Activated CD8-positive, alpha-beta memory T cell treated with anti-CD3 and anti-CD28 coated beads, Interleukin-2, amount 50 U/mL, for 24 hours (primary cell): Measurements from ENCODE around the gene CLCN2.

Experiments used
- DNase-seq: peaks from one replicate; pipeline ENCODE4 v3.0.0-alpha.2; 2020; ENCODE audit errors: extremely low read depth

Gene CLCN2

GRCh38 chr3:184325715-184326369 is 35.6 kb downstream of the CLCN2 start:
- no peak for DNase-seq

DNA sequence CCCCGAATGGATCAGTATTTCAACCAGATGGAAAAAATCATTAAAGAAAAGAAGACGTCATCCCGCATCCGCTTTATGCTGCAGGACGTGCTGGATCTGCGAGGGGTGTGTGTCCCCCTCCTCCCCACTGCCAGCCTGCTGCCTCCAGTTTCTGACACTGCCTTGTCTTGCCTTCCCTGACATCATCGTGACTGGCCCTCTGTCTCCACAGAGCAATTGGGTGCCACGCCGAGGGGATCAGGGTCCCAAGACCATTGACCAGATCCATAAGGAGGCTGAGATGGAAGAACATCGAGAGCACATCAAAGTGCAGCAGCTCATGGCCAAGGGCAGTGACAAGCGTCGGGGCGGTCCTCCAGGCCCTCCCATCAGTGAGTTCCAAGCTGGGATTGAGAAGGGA is 36.1 kb downstream of the CLCN2 start:
- DNase-seq = no peak

- DNase-seq = no peak
Observed at GRCh38 chr3:184323696-184324095, 37.7 kb downstream of the CLCN2 start.

- no peak for DNase-seq
Observed at GRCh38 chr3:184322731-184323487, 38.5 kb downstream of the CLCN2 start.

- no peak for DNase-seq
Observed at GRCh38 chr3:184321666-184322065, 39.7 kb downstream of the CLCN2 start.

DNA sequence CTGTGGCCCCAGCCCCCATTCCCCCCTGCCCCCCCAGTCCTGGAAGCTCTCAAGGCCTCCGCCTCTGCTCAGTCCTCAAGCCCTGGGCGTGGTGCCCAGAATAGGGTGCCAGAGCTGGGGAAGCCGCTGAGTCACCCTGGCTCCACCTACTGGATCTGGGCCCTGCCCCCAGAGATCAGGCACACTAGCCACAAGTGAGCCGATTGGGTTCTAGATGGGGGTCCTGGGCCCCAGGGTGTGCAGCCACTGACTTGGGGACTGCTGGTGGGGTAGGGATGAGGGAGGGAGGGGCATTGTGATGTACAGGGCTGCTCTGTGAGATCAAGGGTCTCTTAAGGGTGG is 41.3 kb downstream of the CLCN2 start:
- no peak for DNase-seq

GRCh38 chr3:184317201-184317600 is 44.2 kb downstream of the CLCN2 start:
- no peak for DNase-seq

DNA sequence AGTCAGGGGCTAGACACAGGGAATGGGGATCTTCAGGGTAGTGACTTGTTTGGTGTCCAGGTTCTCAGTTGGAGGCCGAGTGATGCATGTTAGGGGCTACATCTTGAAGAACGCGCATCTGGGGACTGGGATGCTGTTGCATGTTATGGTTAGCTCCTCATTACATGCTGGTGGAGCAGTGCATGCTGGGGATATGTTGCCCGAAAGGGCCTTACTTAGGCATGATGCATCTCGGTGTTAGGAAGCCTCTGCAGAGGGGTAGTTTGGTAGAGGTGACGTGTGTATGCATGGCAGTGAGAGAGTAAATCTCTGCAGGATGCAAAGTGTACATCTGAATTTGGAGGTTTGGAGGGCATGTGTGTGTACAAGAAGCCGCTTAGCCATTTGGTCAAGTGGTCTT is 44.6 kb downstream of the CLCN2 start:
- DNase-seq = no peak

DNA sequence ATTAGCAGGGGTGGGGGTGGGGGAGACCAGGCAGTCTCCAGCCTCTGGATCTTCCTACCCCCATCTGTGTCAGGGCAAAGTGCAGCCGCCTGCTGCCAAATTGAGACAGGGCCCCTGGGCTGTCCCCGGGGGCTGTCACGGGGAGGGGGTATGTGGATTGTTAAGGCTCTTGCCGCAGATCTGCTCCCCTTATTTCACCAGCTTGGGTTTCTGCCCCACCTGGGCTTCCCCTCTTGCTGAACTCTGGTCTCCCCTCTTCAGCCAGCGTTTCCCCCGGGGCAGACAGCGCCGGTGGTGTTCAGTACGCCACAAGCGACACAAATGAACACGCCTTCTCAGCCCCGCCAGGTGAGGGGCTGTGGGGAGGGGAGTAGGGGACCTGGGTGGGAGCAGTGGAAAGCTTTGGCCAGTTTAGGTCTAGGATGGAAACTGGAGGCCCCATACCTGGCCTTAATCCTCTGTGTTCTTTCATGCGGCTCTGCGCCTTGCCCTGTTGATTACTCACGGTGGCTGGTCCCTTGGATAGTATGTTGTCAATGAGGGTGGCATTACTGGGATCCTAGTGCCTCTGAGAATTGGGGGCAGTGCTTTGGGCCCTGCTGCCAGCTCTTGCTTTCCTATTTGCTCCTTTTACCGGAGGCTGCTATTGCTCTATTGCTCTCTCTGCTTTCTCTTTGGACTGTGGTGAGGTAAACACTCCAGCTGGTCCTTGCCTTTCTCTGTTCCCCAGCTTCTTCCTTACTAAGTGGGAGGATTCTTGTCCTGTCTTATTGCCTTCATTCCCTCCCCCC is 45.3 kb downstream of the CLCN2 start:
- DNase-seq = no peak

GRCh38 chr3:184315543-184315867 is 45.9 kb downstream of the CLCN2 start:
- no peak for DNase-seq

DNA sequence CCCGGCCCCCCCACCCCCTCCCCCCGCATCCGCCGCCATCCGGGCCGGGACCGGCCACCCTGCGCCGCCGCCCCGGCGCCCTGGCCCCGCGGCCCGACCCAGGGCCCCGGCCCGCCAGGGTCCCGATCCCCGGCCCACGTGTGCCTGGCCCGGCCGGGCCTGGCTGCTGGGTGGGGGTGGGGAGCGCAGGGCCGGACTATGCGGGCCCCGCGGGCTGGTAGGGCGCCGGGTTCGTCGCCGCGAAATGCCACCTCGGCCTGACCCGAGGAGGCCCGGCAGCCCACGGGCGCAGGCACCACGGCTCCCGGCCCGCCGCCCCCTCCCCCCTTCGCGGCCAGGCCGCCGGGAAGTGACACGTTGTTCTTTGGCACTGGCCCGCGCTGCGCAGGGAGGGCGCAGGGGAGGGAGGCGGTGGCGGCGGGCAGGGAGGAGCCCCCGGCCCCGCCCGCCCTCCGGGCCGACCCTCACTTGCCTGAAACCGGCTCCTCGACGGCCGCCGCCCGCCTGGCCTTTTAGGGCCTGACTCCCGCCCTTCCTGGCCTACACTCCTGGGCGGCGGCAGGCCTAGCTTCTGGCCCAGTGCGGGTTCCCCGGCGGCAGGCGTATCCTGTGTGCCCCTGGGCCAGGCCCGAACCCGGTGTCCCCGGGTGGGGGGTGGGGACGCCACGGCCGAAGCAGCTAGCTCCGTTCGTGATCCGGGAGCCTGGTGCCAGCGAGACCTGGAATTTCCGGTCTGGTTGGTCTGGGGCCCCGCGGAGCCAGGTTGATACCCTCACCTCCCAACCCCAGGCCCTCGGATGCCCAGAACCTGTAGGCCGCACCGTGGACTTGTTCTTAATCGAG is 46.5 kb downstream of the CLCN2 start:
- DNase-seq = no peak

DNA sequence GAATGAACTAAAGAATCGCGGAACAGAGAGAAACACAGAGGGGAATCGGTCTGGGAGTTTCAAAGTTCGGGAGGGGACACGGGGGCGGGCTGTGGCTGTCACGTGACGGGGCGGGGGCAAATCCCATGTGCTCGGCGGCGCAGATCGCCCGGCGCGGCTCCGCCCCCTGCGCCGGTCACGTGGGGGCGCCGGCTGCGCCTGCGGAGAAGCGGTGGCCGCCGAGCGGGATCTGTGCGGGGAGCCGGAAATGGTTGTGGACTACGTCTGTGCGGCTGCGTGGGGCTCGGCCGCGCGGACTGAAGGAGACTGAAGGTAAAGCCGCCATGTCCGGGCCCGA is 47.1 kb downstream of the CLCN2 start, which contains the start of gene EIF4G1:
Gene EIF4G1 (plus strand): TSS at position 244 of the 337 bp plus-strand sequence. CDS start 1,191 bp downstream, outside the sequence.
- peak; percentile 73 for DNase-seq

DNA sequence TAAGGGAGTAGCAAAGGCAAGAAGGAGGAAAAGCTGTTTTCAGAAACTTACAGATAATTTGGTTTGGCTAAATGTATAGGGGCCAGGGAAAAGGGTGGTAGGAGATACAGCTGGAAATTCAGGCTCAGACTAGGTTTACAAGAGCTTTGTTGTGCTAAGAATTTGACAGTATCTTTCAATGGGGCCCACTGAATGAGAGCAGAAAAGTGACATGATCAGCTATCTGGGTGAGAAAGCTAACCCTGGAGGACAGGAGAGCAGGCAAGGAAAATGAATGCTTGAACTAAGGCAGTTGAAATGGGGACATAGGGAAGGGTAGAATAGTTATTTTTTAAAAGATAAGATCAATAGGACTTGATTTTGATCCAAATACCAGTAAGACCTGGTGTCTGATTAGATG is 49.8 kb downstream of the CLCN2 start:
- no peak for DNase-seq

DNA sequence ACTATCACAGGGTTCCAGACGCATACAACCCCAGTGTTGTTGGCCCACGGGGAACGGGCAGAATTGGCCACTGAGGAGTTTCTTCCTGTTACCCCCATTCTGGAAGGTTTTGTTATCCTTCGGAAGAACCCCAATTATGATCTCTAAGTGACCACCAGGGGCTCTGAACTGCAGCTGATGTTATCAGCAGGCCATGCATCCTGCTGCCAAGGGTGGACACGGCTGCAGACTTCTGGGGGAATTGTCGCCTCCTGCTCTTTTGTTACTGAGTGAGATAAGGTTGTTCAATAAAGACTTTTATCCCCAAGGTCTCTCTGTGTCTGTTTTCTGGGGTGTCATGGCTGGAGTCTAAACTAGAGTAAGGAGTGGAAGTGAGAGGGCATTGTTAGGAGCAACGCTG is 52.7 kb downstream of the CLCN2 start:
- no peak for DNase-seq

DNA sequence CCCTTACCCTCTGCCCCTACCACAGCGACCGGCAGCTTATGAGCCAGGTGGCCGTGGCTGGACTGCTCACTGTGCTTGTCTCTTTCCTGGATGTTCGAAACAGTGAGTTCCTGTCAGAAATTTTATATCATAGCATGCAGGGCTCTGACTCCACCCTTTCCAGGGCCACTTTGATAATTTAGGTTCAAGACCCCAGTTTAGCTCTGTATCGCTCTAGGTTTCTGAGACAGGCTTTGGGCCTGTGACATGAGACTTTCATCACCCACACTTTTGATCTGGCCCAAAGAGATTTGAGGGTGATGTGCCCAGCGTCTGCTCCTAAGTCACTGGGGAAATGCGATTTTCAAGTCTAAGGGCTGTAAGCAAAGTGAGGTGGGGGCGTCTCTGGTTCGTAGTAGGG is 53.5 kb downstream of the CLCN2 start:
- no peak for DNase-seq

DNA sequence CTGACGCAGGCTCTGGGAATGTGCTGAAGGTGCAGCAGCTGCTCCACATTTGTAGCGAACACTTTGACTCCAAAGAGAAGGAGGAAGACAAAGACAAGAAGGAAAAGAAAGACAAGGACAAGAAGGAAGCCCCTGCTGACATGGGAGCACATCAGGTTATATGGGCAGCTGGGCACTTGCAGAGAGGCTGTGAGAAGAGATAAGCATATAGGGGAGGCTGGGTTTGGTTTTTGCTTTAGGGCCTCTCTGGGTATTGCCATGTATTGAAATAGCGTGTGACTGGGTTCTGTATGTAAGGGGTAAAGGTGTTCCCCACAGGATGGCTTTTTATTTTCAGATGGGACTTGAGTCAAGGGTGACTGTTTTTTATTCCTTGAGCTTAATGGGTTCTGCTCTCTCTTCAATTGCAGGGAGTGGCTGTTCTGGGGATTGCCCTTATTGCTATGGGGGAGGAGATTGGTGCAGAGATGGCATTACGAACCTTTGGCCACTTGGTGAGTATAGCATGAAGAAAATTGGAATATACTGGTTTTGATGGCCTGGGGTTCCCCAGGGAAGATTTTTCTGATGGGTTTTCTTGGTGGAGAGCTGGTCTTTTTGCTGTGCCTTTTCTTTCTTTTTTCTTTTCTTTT is 54.9 kb downstream of the CLCN2 start:
- DNase-seq = no peak

GRCh38 chr3:184305577-184305976 is 55.8 kb downstream of the CLCN2 start:
- no peak for DNase-seq

DNA sequence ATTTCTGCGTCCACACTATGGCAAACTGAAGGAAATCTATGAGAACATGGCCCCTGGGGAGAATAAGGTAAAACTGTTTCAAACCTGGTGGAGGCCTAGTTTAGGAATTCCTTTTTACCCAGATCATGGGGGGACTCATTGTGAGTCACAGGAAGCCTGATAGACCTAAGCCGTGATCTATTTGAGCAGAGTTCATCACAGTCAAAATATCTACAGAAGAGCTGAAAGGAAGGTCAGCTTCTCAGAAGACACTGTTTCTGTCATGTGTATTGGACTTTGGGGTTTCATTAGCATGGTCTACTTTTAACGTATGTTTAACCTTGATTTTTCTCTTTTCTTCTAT is 61.1 kb downstream of the CLCN2 start:
- no peak for DNase-seq

DNA sequence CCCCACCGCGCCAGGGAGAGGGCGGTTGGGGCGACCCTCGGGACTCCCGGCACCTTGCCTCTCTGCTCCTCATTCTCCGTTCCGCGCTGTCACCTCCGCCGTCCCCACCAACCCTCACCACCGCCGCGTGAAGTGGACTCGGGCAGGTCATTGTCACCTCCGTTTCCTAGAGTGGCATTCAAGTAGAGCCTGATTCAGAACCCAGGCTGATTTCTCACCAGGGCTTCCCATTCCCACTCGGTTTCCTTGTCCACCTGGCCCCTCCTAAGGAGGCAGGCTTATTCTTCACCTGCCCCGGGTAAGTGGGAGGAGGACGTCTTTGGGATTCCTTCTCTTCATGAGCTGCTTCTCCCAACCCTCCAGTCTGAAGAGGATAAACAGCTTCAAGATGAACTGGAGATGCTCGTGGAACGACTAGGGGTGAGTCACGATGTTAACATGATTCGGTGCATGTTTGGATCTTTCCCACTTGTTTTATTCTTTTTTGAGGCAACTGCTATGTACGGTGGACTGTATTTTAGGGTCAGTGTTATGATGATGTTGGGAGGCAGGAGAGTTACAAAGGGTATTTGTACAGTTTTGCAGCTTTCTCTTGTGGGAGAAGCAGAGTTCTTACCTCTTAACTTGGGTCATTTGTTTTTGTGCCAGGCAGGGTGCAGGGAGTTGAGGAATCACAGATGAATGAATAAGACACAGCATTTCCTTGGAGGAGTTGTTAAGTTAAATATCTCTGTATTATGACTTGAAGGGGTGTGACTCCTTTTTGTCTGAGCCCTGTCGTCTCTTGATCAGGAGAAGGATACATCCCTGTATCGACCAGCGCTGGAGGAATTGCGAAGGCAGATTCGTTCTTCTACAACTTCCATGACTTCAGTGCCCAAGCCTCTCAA is 61.7 kb downstream of the CLCN2 start:
- no peak for DNase-seq

DNA sequence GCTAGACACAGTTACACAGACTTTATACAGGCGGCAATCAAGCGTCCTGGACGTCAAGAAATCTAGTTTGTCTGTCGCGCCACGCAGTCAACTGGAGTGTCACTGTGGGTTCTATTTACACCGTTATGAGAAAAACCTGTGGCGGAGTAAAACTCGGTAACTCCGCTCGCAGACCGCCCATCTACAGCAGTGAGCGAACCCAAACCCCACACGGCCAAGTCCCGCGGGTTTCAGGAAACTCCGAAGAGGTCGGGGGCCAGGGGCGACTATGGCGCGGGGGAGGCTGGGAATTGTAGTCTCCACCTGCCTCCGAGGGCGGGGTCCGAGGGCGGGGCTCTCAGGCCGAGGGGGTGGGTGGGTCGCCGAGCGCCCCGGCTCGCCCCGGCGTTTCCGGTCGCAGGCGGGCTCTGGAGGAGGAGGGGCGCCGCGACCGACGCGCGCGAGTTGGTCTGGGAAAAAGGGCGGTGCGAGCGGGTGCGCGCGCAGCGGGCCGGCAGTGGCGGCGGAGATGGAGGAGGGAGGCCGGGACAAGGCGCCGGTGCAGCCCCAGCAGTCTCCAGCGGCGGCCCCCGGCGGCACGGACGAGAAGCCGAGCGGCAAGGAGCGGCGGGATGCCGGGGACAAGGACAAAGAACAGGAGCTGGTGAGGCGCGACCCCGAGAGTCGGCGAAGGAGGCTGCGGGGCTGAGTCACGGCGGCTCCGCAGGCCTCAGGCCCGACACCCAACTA is 62.5 kb downstream of the CLCN2 start, which contains the start of gene PSMD2:
Gene PSMD2 (plus strand): TSS at position 483 of the 729 bp plus-strand sequence. CDS start 26 bp downstream, at position 509.
- DNase-seq = peak; percentile 95
